ENCODE results near the gene OR8J3.
"Not testable (repeated sequence)": the region's sequence is repeated elsewhere in the genome, so short reads cannot be mapped to it uniquely, and the experiment has no call there.

The OR8J3 gene, protein sequence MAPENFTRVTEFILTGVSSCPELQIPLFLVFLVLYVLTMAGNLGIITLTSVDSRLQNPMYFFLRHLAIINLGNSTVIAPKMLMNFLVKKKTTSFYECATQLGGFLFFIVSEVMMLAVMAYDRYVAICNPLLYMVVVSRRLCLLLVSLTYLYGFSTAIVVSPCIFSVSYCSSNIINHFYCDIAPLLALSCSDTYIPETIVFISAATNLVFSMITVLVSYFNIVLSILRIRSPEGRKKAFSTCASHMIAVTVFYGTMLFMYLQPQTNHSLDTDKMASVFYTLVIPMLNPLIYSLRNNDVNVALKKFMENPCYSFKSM

DNA sequence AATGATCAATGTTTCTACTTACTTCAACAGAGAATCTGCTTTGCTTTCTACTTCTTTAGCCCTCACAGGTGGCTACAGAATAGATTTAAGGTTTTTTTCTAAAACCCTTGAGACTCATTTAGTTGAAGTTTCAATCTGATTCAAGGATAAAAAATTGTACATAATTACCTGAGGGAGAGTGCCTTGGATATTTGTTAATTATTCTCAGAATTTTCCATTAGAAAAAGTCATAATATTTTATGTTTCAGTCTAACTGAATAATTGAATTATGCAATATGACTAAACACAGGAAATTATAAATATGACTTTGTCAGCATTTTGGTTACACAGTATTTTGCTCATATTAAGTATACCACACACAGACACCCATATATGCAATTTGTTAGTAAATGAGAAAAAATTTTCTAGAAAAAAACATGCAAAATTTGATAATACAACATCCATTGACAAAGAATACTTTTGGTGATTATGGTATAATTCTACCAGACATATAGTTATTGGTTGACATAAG is at the start of gene OR8J3:
Gene OR8J3 (minus strand): TSS at position 51 of the 511 bp plus-strand sequence. CDS start 2,483 bp downstream, outside the sequence.
- DNase-seq = no peak

DNA sequence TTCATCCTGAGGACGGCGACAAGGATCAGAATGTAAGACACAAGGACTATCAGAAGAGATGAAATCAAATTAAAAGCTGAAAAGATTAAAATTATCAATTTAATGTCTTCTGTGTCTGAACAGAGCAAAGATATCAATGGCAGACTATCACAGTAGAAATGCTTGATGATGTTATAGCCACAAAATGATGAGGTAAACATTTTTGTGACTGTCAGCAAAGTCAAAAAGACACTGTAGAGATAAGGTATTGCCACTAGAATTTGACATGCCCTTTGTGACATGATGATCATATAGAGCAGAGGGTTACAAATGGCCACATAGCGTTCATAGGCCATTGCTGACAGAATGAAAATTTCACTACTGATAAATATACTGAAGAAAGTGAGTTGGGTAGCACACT is 48.6 kb upstream of the OR8J3 start:
- no peak for DNase-seq

DNA sequence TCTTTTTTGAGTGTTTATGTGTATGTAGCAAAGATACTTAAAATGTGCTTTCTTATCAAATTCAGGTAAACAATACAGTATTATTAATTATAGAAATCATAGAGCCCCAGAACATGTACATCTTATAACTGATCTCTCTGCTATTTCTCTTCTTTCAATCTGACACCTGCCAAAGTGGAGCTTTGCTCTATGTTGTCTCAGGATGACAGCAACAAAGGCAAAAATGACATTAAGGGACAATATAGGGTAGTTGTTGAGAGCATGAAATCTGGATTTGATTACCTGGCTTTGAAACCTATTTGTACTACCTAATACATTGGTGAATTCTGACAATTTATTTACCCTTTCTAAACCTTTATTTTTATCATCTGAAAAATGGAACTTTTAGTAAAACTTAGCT is 43.5 kb upstream of the OR8J3 start:
- no peak for DNase-seq

DNA sequence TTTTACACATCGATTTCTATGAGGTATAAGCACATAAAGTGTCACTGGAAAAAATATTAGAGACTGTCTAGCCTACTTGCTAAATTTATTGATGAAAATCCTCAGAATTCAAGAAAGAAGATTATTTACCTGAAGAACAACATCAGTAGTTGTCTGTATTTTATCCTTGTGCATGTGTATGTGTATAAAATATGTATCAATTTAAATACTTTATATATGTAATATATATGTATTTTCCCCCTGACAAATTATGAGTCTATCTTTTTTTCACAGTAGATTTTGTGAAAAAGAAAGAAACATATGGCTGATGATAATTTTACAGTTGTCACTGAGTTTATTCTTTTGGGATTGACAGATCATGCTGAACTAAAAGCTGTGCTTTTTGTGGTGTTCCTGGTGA is 36.3 kb upstream of the OR8J3 start, which contains the start of gene OR5J2:
Gene OR5J2 (plus strand): TSS at position 301 of the 400 bp plus-strand sequence. CDS start 0 bp downstream, at position 301.
- DNase-seq = no peak

DNA sequence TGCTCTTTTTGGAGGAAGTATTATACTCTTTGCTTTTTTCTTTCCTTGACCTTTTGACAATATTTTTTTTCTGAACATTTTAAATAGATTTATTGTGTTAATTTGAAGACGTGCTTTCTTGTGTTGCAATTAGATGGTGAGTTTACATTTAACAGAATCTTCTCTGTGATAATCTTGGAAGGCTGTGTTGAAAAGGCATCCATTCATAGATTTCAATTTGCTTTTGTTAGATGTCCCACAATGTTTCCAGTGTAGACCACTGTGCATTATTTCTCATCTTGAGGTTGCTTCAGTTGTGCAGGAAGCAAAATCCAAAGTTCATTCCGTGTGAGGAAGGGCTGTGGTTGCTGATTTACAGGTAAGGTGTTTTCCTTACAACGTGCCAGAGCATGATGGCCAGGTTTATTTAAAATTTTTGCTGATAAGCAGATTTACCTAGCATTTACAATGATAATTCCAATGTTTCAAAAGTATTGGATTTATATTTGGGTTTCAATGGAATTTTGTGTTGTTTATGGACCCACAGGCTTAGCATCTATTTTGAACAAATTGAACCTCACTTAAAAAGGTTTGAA is 32.3 kb upstream of the OR8J3 start:
- no peak for DNase-seq

DNA sequence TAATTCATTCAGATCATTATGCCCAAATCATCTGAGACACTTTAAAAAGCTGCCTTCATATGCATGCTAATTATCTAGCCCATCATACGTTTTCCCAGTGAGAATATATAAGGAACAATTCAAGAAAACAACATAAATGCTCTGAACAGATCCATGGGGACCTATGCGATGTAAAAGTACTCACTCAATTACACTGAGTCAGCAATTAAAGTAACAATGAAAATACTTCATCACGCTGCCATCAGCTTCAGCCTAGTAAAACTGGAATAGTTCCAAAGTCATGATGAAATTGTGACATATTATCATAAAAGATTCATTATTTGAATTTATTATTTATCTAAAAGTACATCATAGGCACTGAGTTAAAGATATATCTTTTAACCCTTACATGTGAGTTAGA is 23.8 kb upstream of the OR8J3 start:
- DNase-seq = no peak

DNA sequence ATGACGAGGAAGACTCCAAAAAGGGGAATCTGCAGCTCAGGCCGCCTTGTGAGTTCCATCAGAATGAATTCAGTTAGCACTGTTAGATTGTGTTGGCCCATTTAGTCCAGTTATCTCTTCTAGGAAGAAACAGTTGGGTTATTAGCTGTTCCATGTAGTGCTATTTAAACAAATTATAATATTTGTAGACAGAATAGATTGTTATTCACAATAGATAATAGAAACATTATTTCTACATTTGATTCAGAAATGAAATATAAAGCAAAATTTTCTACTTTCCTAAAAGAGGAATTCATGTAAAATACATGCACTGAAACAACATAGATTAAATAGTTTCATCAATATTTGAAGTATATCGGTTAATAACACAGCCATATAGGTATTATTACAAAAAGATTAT is 20.2 kb upstream of the OR8J3 start, which contains the start of gene OR8K5:
Gene OR8K5 (minus strand): TSS at position 101 of the 400 bp plus-strand sequence. CDS start 0 bp downstream, at position 101.
- DNase-seq = no peak

DNA sequence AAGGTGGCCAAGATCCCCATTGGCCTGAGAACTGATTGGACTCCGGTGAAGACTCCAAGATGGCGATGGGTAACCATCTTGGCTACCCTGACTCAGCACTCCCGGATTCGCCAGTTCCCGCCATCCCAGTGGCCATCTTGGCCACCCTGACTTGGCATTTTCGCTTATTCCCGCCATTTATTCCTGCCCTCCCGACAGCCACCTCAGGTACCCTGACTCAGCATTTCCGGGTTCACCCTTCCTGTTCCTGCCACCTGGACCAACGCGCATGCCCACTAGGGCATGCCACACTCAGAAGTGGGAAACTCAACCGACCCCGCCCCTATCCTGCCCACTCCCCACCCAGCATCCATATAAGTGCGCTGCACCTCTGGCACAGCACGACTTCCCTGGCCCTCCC is 12.3 kb upstream of the OR8J3 start:
- DNase-seq = no peak

DNA sequence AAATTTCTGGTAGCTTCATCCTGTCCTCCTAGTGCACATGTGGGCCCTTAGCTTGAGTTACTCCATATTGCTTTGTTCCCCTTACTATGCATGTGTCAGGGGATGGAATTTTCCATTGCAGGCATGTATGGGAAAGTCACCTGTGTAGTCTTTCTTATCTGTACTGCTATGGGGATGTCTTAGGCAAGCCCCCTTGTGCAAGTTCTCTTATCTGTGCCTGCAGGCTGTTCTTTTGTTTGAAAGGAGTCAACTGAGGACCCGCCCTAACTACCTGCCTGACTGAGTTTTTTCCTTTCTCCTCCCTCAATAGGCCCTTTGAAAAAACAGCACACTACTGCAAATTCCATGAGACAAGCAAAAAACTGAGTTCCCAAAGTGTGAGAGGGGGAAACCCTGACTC is 11.4 kb upstream of the OR8J3 start:
- no peak for DNase-seq

DNA sequence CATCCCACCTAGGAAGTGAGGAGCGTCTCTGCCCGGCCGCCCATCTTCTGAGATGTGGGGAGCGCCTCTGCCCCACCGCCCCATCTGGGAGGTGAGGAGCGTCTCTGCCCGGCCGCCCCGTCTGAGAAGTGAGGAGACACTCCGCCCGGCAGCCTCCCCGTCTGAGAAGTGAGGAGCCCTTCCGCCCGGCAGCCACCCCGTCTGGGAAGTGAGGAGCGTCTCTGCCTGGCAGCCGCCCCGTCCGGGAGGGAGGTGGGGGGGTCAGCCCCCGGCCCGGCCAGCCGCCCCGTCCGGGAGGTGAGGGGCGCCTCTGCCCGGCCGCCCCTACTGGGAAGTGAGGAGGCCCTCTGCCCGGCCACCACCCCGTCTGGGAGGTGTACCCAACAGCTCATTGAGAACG is 3.7 kb upstream of the OR8J3 start:
- DNase-seq = not testable (repeated sequence)

DNA sequence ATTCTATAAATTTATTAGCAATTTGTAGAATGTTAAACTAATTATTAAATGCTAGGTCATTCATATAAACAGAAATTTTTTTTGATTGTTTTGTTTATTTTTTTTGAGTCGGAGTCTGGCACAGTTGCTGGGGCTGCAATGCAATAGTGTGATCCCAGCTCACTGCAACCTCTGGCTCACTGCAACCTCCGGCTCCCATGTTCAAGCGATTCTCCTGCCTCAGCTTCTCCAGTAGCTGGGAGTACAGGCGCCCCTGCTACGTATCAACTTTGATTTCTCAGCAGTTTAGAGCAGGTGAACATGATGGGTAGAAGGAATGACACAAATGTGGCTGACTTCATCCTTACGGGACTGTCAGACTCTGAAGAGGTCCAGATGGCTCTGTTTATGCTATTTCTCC is 17.9 kb downstream of the OR8J3 start, which contains the start of gene OR8H3:
Gene OR8H3 (plus strand): TSS at position 301 of the 400 bp plus-strand sequence. CDS start 0 bp downstream, at position 301.
- no peak for DNase-seq

DNA sequence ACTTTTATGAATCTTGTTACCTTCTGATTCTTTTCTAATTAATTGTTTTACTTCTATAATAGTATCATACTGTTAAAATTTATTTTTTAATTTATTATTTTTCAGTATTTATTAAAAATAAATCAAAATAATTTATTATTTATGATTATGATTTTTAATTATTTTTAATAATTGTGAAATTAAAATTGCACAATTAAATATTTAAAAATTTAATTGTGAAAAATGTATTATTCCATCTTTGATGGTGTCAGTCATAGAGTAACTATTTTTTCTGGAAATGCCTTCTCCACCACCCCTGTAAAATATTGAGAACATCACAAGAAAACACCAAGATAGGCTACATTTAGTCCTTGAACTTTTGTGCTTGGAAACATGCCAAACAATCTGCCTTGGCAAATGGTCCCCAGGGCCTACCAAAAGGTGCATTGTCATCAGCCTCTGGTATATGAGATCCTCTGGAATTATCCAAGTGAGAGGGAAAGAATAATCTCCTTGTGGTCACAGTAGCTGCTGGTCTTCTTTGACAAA is 36.7 kb downstream of the OR8J3 start, which contains the start of gene OR8H2:
Gene OR8H2 (plus strand): TSS at position 478 of the 528 bp plus-strand sequence. CDS start 1,356 bp downstream, outside the sequence.
- DNase-seq = no peak

DNA sequence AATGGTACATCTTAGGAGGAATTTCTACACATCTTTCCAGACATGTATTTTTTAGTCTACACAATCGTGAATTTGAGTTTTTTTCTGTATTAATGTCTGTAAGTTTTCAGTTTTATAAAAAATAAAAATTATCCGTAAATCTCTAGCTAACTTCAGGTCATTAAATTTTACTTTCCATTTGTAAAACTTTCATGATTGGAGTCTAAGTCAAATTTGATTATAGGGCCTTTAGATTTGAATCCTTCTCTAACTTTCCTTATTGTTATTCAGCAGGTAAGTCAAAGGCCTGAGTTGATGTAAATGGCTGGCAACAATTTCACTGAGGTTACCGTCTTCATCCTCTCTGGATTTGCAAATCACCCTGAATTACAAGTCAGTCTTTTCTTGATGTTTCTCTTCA is 47.0 kb downstream of the OR8J3 start, which contains the start of gene OR8I2:
Gene OR8I2 (plus strand): TSS at position 301 of the 400 bp plus-strand sequence. CDS start 0 bp downstream, at position 301.
- DNase-seq = no peak

DNA sequence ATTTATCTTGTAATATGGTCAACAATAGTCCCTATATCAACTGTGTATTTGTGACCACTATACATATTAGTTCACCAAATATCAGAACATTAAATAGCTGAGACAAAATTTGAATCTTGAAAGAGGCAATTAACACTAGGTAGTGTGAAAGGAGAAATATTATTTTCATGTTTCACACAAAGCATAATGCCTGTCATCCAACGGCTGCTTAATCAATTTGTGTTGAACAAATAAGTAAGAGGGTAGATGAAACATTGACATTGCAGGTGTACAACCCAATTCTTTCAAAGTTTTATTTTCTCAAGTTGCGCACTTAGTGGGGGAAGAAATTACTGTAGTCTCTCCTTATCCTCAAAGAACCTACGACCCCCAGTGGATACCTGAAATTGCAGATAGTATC is 50.3 kb downstream of the OR8J3 start:
- DNase-seq = no peak

Data from CD4-positive, alpha-beta T cell treated with Interleukin-17A for 4 hours (primary cell).